Activated CD4-positive, alpha-beta T cell treated with anti-CD3 and anti-CD28 coated beads, Interleukin-2, amount 50 U/mL, for 16 hours (primary cell): ENCODE measurements around the gene EHD1.

ENCODE experiments used
- DNase-seq: peaks from one replicate; pipeline ENCODE4 v3.0.0-alpha.2; 2020

Gene EHD1

DNA sequence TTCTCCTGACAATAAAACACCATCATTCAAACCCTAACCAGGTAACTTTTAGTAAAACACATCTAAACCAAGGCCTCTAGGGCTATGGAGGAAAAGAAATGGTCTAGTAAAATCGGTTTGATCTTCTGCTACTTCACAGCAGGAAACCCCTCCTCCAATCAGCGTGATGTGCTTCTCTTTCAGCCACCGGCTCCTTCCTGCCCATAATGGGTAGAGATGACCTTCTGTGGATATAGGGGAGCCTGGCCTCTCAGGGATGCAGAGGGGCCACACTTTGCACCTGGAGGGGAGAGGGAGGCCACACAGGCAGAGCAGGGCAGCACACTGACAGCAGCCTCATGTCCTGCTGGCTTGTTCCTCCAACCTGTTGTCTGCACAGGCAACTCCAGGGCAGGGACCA is 6.9 kb downstream of the EHD1 start:
- DNase-seq, result no peak

DNA sequence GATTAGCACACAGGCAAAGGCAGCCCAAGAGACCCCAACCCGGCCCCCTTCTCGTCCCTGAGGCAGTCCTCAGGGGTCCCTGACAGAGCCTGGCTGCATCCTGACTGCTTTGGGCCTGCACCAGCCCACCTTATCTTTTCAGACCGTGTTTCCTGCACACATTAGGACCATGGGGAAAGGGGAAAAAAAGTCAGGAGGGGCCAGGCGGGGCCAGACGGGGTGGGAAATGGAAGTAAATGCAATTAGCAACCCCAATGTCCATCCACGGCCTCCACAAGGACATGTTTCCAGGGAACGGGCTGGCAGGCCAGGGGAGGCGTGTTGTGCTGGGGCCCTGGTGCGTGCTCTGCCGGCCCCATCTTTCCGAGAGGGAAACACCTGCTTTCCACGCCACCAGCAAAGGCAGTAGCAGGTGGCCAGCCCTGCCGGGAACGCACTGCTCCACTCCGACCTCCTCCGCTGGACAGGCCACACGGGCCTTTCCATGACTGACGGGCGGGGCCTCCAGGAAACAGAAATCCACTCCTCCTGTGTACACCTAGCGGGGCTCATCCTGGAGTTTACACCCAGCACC is 7.4 kb downstream of the EHD1 start:
- DNase-seq, result no peak

DNA sequence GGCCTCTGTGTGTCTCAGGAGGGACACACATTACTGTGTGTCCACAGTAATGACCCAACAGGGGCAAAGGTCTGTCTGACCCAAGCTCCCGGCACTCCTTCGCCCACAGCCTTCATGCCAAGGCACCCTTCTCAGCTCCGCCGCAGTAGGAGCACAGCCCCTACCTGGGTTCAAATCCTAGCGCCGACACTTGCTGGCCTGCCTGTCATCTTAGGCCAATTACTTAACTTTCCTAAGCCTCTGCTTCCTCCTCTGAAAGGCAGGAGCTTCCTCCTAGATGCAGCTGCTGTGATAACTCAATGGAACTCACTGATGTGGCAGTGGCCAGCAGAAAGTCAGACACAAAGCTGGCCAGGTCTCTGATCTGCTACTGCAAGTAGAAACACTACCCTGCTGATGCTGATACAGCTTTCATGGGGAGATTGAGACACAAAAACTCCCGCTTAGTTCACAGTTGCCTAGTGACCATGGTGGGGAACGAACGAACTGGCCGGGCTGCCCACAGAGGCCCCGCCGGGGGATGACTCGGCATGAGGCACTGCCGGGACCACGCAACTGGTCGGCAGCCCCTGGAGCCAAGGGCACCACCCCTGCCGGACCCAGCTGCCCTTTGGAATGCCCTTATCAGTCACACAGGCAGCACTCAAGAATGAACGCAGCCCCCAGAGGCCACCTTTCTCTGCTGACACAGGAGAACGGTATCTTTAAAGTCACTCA is 8.1 kb downstream of the EHD1 start:
- no peak for DNase-seq

DNA sequence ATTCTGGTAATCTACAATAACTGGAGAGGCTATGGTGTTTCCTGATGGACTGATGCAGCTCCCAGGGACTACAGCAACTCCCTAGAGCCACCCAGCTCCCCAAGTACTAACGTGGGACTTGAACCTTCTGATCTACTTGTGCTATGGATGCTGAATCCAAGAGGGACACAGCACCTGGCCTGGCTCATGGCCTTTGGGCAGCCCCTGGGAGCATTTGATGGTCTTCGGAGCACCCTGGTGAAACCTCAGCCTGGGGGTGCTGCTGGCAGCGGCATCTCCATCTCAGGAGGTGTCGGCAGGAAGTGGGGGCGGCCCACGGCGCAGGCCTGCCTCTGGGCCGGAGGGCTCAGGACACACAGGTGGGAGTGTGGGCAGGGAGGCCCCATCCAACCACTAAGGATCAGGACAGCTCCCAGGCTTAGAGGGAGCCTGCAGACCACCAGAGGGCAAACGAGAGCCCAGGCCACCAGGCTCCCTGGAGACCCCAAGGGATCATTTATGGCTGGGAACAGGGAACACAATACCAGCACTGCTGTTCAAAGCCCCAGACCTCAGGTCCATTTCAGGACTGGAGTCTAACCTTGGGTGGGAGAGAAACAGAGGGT is 8.7 kb downstream of the EHD1 start:
- DNase-seq, result peak; percentile 17

DNA sequence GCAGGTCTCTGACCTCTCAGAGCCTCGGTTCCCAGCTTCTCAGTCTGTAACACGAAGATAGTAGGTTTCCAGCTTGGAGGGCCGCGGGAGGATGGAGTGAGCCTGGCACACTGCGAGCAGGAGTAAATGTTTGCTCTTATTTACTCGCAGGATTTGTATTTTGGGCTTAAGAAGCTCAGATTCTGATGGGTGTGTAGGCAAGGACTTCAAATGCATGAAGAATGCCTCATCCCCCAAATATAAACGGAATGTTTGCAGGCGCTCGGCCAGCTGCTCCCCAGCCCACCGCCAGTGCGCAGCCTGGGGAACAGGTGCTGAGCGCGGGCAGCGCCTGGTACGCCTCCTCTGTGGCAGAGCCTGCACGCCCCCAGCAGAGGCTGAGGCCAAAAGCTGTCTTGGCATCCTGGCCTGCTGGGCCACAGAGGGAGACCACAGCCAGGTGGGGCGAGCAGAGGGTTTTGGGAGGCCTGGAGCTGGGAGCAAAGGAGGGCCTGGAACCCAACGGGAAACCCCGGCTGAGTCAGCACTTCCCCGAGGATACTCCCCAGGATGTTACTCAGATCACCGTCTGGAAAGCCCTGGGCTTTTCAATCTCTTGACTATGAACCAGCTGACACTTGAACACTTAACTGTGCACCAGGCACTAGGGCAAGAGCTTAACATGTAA is 9.4 kb downstream of the EHD1 start:
- peak; percentile 50 for DNase-seq

DNA sequence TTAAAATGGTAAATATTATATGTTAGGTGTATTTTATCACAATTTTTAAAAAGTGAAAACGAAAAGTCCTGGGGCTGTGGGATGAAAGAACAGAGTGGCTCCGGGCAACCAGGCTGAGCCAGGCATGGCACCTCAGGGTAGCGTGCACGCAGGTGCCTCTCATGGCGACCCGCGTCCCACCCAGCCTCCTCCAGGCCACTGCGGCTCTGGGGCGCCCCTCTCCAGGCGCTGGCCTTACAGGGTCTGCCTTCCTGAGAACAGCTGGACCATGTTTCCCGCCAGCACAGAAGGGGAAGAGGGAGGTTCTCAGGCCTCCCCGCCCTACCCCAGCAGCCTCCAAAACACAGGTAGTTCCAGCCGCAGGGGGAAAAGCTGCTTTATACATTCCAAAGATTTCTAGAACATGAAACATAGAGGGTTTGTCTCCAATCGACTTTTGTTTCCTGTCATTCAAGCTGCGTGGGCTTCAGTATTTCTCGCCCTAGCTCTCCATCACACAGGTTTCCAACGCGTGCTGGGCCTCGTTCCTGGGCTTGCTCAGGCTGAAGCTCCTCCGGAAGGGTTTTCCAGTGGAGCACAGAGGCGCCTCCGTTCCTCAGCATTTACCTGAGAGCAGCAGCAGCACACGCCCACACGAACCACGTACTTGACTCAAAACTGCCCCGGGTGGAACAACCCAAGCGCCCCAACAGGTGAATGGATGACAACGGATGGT is 10.5 kb downstream of the EHD1 start:
- no peak for DNase-seq

DNA sequence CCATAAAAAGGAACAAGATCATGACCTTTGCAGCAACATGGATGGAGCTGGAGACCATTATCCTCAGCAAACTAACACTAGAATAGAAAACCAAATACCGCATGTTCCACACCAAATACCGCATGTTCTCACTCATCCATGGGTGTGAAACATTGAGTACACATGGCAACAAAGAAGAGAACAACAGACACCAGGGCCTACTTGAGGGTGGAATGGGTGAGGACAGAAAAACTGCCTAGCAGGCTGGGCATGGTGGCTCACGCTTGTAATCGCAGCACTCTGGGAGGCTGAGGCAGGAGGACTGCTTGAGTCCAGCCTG is 12.3 kb downstream of the EHD1 start:
- peak; percentile 27 for DNase-seq

DNA sequence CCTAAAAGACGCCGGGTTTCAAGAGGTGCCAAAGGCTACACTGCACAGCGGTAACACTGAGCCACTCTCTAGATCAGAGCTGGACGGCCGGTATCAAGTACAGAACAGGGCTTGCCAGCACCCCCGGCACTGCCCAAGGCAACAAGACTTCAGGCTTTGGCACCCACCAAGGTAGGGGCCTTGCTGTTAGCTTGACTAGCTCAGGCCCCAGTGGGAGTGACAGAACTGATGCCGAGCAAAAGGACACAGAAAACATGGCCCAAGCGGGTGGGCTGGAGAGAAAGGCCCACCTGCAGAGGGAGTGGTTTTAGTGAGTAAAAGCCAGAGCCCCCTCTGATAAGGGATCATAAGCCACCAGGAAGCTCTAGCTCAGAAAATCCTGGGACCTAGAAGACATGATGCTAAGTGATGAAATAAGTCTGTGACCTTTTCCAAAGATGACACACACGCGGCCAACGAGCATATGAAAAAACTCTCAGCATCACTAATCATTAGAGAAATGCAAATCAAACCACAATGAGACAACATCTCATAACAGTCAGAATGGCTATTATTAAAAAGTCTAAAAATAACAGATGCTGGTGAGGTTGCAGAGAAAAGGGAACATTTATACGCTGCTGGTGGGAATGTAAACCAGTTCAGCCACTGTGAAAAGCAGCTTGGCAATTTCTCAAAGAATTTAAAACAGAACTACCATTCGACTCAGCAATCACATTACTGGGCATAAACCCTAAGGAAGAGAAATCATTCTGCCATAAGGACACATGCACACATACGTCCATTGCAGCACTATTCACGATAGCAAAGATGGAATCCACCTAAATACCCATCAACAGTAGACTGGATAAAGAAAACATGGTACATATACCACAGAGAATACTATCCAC is 12.9 kb downstream of the EHD1 start:
- DNase-seq, result peak; percentile 71

DNA sequence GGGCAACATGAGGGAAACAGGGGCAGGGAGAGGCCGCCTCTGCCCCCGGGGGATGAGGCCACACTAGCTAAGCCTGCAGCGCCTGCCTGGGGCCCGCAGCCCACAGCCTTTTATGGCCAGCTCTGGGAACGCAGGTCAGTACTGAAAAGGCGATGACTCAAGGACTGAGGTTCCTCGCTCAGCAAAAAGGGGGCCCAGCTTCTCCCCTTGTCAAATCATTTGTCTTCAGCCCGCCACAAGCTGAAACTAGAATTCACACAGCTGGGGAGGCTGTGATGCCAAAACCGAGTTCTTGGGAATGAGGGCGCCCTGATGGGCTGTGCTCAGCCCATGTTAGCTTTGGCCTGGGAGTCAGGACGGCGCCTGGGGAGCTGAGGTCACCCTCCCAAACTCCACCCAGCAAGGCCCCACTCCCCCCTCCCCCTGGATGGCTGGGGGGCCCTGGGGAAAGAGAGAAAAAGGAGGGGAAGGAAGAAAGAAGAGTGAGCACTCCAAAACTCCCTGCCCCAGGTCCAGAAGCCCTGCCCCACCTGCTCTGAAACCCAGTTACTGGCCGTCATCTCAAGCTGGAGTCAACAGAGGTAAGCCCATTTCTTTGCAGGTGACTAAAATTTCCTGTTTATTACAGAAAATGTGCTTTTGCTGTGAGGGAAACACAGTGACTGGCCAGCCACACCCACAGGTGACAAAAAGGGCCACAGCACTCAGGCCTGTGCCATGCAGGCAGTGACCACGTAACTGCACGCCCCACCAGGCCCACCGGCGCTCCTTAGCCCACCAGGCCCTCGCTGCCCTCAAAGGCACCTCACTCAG is 13.7 kb downstream of the EHD1 start:
- DNase-seq, result peak; percentile 69

DNA sequence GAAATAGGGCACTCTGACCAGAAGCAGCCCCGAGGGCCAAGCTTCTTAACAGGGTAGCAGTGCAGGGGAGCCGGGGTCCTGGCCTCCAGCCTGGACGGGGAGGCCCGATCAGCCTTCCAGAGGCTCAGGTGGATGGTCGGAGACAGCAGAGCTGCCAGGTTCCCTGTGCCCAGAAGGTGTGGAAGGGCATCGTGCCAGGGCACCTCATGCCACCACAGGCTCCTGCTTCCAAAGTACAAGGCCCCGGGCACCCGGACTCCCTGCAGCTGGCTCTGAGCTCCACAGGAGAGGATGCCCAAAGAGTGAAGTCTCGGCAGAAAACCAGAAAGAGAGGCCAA is 14.3 kb downstream of the EHD1 start:
- DNase-seq, result no peak

DNA sequence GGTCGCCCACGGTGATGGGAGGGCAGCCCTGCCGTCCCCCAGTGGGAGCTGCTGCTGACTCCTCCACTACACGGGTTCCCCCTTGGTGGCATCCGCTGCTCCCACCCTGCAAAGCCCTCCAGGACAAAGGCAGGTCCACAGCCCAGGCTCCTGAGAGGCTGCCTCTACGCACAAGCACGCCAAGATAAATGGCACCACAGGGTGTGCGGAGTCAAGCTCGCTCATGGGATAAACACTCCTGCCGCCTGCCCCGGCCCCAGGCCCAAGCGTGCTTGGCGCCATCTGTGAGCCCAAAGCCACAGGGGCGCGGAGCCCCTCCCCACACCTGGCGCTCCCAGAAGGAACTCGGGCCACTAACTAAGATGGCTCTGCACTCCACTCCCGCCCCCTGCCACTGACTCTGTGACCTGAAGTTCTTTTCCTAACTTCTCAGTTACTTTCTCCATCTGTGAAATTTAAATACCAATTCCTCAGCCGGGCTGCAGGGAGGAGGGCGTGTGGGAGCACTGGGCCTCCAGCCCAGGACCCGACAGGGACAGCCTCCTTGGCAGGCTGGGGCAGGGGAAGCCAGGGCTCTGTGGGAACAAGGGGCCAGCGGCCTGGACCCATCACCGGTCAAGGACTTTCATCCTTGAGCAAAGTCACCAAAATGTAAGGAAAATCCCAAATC is 14.9 kb downstream of the EHD1 start:
- no peak for DNase-seq

DNA sequence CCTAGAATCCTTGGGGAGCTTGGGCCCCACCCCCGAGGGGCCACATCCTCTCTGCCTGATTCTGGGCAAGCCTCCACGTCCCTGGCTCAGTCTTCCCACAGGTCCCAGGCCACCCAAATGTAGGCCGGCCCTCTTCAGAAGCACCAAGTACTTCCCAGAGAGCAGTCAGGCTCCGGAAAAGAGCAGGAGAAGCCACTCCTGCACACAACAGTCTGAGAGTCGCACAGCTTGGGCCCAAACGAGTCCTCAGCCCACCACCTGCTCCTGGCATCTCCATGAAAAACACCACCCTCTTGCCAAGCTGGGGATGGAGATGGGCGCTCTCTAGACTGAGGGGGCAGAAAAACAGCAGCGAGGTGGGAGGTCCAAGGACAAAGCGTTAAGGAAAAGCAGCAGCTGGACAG is 15.4 kb downstream of the EHD1 start:
- no peak for DNase-seq

DNA sequence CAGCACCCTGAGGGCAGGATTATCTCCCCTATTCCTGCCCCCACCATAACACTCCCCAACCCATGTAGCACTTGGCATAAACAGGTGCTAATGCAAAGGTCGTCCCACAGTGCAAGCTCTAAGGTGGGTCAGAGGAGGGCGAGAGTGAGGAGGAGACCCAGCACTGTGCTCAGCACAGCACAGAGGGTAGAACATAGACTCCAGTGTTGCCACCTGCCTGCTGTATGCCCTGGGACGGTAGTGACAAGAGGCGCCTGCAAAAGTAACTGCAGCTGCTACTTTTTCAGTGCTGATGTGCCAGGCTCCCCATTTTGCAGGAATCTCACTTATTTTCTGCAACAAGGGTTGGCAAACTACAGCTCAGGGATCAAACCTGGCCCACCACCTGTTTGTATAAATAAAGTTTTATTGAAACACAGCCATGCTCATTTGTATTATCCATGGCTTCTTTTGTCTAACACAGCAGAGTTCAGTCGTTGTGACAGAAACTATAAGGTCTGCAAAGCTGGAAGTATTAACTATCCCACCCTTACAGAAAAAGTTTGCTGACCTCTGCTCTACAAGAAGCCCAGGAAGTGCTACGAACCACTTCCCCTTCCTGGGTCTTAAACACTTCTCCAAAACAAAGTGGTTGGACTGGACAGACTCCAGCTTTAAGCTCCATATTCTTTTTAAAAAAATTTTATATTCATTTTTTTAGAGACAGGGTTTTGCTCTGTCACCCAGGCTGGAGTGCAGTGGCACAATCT is 17.0 kb downstream of the EHD1 start:
- DNase-seq, result peak; percentile 40

DNA sequence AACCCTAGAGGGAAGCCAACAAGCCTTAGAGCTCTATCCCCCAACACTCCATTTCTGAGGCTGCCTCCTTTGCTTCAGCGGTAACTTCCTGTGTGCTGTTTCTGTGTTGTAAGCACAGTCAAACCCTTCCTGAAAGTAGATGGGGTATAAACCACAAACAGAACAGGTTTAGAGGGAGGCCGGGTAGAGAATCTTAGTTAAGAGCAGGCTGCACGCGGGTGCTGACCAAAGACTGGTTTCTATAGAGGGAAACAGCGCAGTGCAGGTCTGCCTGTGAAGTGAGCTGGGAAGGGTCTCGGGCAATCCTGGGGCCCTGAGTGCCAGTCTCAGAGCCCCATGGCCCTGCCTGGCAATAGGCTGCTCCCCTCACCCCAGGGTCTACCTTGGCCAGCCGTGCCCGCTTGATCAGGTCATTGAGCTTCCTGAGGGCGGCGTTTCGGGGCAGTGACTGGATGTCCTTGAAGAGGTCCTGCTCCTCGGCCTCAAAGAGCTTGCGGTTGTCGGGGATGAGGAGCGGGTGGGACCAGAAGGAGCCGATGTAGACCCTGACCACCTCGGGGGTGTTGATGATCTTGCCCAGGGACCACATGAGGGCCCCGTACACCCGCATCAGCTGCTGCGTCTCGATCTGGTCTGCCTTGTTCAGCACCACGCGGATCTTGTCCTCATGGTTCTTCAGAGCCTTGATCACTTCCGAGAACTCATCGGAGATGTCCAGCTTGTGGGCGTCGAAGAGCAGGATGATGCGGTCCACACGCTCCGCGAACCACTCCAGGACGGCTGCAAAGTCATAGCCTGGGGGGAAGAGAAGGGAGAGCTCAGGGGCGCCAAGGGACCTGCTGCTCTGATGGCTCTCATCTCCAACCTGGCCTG is 18.6 kb downstream of the EHD1 start:
- peak; percentile 96 for DNase-seq

DNA sequence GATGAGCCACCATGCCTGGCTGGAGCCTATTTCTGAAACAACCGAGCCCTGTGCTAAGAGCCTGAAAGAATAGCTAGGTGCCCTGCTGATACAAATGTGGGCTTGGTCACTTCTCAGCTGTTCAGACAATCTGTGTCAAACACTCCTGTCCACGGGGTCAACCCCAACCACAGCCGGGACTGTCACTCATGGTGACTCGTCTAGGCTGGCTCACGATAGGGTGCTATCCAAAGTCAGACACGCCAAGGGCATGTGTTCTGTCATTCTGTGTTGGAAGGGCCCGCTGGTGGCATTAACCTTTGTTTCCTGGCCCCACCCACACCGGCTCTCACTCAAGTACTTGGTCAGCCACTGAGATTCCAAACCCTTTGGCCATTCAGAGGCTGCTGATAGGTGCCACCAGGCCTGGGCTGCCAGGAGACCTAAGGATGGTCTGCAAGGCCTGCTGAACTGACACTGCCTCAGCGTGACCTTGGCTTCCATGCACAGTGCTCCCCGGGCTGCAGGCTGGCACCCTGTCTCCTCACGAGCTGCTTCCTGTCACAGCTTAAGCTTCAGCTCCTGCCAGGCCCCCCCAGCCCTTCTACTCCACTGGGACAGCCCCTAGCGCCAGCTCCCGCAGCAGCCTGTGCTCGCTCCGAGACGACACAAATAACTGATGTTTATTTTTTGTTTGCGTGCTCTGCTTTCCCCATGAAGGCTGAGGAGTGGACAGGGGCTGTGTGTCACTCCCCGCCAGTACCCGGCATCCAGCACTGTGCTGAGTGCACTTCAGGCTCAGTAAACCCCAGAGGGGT is 19.8 kb downstream of the EHD1 start:
- peak; percentile 79 for DNase-seq

DNA sequence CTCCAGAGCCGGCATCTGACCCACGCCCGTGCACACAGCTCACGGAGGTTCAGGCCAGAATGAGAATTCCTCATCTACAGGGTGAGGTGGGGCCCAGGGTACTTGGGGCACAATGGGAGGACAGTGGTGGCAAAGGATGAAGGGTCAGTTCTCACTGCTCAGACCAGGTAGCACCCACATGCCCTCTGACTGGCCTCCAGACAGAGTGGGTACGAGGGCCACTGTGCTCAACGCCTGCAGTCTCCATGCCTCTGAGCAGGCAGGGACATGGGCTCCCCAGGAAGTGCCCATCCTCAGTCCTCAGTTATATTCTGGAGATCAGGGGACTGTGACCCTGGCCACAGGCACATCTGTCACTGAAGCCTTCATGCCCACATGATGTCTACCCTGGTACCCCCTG is 20.9 kb downstream of the EHD1 start:
- no peak for DNase-seq

DNA sequence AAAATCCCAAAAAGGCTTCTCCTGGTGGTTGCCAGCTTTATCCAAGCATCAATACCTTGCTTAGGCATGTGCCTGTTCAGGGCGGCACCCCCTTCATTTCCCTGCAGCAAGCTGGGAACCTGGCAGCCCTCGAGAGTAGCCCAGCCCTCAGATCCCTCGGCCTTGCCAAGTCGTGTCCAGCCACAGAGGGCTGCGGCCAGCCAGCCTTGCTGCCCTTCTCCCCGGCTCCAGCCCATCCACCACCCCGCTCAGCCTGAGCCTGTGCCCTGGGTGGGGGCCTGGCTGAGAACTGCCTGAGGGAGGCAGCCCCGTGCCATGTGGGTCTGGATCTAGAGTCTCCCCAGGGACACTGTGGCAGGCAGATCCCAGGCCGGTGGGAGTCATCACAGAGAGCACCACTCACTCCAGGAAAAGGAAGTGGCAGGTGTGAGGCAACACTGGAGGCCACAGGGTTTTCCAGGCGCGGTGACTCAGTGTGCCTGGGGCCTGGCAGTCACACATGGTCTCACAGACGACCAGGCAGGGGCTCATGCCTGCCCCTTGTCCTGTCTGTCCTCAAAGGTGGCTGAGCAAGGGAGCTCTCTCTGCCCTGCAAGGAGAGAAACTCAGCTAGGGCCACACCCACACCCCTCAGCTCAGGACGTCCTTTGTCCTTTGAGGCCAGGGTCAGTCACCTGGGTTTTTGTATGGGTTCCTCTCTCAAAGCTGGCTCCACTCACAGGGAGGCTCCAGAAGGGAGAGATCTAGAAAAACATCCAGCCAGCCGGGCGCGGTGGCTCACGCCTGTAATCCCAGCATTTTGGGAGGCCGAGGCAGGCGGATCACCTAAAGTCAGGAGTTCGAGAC is 21.8 kb downstream of the EHD1 start:
- DNase-seq, result peak; percentile 82
